HFF-Myc (cell line): ENCODE measurements around the gene ABHD18.
A peak's percentile ranks its signal among the peaks of the same experiment; 100 is the strongest.
"Not testable (repeated sequence)": the region's sequence is repeated elsewhere in the genome, so short reads cannot be mapped to it uniquely, and the experiment has no call there.

Source experiments
- DNase-seq: peaks from one replicate; pipeline ENCODE4 v3.0.0-alpha.2; 2011; ENCODE audit warnings: low read depth; ENCODE audit errors: extremely low read depth
- H3K4me3 ChIP-seq: replicated peaks from 2 replicates; pipeline ENCODE4 v1.5.1; 2011; ENCODE audit warnings: low read depth, mild to moderate bottlenecking, control low read depth, low read length
- TF ChIP-seq, protein P1 (sequence below): IDR thresholded peaks from 2 replicates; pipeline ENCODE4 v1.5.1; 2012; ENCODE audit warnings: mild to moderate bottlenecking, low read depth, low read length, control low read depth; ENCODE audit errors: missing control alignments

ABHD18 gene

DNA sequence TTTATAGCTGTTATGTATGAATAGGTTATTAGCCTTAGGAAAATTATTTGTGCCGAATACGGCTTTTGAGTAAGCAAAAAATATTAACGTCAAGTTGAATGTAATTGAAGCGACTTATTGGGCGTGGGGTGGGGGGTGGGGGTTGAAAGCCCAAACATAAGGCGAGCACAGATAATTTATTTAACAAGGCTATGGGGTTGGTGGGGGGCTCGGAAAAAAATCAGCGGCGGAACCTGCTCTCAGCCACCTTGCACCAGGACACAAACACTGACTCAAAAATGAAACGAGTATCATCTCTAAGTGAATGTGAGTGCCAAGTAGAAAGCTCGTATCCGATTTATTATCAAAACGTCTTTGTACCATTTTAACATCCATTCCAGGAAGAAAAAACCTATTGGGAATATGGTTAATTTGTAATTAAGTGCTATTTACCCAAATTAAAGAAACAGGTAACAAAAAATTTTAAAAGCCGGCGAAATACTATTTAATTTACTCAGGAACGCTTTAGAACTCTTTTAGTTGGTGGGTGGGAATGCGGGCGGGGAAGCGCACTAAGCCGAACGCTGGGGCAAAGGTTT lies 95.0 kb downstream of the ABHD18 start:
- TF ChIP-seq, protein P1, sequence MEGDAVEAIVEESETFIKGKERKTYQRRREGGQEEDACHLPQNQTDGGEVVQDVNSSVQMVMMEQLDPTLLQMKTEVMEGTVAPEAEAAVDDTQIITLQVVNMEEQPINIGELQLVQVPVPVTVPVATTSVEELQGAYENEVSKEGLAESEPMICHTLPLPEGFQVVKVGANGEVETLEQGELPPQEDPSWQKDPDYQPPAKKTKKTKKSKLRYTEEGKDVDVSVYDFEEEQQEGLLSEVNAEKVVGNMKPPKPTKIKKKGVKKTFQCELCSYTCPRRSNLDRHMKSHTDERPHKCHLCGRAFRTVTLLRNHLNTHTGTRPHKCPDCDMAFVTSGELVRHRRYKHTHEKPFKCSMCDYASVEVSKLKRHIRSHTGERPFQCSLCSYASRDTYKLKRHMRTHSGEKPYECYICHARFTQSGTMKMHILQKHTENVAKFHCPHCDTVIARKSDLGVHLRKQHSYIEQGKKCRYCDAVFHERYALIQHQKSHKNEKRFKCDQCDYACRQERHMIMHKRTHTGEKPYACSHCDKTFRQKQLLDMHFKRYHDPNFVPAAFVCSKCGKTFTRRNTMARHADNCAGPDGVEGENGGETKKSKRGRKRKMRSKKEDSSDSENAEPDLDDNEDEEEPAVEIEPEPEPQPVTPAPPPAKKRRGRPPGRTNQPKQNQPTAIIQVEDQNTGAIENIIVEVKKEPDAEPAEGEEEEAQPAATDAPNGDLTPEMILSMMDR, result no peak
- no peak for DNase-seq
- peak overlapping the region; percentile 83 for H3K4me3 ChIP-seq

DNA sequence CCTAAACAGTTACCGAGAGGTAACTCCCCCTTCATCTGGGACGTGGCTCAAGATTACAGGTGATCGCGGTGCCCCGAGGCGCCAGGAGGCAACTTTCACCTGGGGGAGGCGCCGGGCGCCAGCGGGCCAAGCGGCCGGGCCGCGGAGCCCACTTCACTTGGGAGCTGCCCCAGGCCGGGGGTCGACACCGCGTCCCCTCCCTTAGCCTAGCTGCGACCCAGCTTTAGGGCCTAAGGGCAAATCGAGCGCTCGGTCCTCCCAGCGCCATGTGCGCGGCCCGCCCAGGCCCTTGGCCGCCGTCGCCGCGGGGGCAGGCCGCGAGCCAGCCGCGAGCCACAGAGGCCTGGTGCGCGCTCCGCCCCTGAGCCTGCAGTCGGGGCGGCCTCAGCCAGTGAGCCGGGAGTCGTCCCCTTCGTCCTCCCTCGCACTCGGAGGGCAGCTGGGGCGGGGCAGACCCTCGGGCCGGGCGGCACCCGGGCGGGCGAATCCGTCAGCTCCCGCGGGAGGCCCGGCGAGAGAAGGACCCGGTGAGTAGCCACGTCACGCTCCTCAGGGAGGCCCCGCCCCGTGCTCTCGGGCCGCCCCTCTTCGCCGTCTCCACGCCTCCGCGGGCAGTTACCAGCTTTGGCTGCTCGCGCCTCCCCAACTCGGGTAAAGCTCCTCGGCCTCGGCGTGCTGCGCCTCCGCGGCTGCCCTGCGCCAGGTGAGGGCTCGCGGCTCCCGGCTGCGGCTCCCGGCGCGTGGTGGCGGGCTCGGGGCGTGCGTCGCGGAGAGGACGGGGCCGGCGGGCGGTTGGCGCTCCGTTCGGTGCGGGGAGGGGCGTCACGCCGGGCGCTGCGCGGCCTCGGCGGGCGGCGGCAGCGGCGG lies 95.7 kb downstream of the ABHD18 start, which contains the start of gene LARP1B:
TSS of gene LARP1B (plus strand) at position 614 of the 867 bp plus-strand sequence. CDS start 13,640 bp downstream, outside the sequence.
- TF ChIP-seq, protein P1, result no peak
- peak within 1 kb of the TSS; percentile 83 for H3K4me3 ChIP-seq
- DNase-seq, result peak; percentile 77

DNA sequence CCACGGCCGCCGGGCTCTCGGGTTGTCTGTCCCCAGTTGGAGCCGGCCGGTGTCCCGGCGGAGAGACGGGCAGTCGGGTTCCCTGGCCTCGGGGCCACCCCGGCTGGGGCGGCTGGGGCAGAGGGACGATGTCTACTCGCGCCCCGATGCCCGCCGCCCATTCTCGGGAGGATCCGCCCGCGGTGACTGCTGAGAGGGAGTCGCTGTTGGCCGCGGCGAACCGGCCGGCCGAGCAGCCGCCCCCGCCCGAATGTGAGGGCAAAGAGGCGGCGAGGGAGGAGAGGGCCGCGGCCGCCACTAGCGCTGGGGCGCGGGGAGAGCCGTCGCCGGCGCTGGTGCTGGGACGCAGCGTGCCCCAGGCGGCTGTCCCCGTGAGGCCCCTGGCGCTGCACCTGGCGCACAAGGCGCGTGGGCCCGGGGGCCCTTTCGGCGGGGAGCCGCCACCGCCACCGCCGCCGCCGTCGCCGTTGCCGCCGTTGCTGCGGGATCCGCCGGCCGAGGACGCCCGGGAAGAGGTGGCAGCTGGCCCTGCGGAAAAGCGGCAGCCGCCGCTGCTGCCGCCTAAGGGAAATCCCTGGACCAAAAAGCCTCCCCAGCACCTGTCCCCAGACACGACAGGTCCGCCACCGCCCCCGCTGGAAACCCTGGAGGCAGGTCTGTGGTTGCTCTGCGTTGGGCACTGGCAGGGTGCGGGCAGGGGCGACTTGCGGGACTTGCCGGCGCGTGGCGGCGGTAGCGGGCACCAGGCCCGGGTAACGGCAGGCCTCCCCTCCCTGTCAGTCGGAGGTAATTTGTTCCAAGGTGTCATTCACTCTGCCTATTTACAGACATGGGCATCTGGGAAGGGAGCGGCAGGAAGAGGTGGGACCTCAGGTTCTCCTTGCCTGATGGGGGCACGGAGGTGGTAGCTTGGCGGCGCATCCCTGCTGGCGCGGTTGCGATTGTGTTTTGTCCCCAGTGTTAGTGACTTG lies 96.6 kb downstream of the ABHD18 start:
- DNase-seq, result no peak
- TF ChIP-seq, protein P1, result no peak

DNA sequence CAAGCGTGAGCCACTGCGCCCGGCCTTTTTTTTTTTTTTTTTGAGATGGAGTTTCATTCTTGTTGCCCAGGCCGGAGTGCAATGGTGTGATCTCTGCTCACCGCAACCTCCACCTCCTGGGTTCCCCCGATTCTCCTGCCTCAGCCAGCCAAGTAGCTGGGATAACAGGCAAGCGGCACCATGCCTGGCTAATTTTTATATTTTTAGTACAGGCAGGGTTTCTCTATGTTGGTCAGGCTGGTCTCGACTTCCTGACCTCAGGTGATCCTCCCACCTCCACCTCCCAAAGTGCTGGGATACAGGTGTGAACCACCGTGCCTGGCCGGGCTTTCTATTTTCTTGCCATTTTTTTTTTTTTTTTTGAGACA lies 101.2 kb downstream of the ABHD18 start:
- not testable (repeated sequence) for DNase-seq

More for the DNA sequence above, 96.6 kb downstream of the ABHD18 start:
- H3K4me3 ChIP-seq, result peak overlapping the region; percentile 83

DNA sequence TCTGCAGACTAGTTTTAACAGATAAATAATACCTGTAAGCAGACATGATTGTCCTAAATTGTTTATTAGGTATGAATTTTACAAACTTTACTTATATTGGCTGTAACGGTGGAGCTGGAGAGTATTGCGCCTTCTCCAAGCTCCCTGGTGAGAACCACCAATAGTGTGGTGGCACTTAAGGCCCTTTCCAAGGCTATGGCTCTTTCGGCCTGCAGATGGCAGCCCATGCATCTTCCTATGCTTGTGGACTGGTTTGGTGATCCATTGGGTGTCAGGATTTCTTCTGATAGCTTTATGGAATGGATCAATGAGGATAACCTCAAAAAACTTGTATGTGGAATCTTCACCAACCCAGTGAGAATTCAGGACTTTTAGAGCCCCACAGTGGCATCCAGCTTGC lies 103.7 kb downstream of the ABHD18 start:
- DNase-seq, result no peak
- H3K4me3 ChIP-seq, result no peak overlapping the region
- TF ChIP-seq, protein P1, result peak; percentile 46

More for the DNA sequence above, 101.2 kb downstream of the ABHD18 start:
- H3K4me3 ChIP-seq, result not testable (repeated sequence)

DNA sequence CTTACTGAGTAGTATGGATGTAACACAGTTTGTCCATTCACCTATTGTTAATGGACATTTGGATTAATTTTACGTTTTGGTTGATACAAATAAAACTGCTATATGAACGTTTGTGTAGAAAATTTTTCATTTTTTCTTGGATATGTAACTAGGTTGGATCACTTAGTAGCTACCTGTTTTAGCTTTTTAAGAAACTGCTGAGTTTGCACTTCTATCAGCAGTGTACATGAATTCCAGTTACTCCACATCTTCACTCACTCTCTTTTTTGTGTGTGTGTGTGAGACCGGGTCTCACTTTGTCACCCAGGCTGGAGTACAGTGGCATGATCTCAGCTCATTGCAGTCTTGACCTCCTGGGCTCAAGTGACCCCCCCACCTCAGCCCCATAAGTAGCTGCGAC lies 111.3 kb downstream of the ABHD18 start:
- TF ChIP-seq, protein P1, result no peak
- no peak overlapping the region for H3K4me3 ChIP-seq
- DNase-seq, result no peak
